H9 (cell line): Measurements from ENCODE around the gene ELMO2. TPM values are rescaled to one million over a fixed set of nuclear protein-coding genes. Genes with fewer than 3 reads are reported as not detected.

Experiments used
- DNase-seq: peaks from one replicate; pipeline ENCODE4 v3.0.0-alpha.2; 2017
- H2AFZ ChIP-seq: one replicate; pipeline ENCODE4 v1.6.1; 2013; ENCODE audit warnings: mild to moderate bottlenecking, low read length, control low read depth, moderate library complexity
- H2AK5ac ChIP-seq: 2 replicates; pipeline ENCODE4 v1.6.1; 2013; ENCODE audit warnings: low read length, control low read depth, mixed read lengths; ENCODE audit not compliant: insufficient read length
- H2BK120ac ChIP-seq: one replicate; pipeline ENCODE4 v1.6.1; 2013; ENCODE audit warnings: low read depth, mild to moderate bottlenecking, low read length, control low read depth, inconsistent platforms; ENCODE audit not compliant: poor library complexity, severe bottlenecking
- H2BK12ac ChIP-seq: 2 replicates; pipeline ENCODE4 v1.6.1; 2013; ENCODE audit warnings: low read length, control low read depth, mixed read lengths, low read depth; ENCODE audit not compliant: insufficient read length
- H2BK15ac ChIP-seq: 2 replicates; pipeline ENCODE4 v1.6.1; 2013; ENCODE audit warnings: low read depth, low read length, control low read depth
- H2BK20ac ChIP-seq: one replicate; pipeline ENCODE4 v1.6.1; 2013; ENCODE audit warnings: low read depth, mild to moderate bottlenecking, low read length, control low read depth, inconsistent platforms; ENCODE audit not compliant: poor library complexity, severe bottlenecking
- H2BK5ac ChIP-seq: 2 replicates; pipeline ENCODE4 v1.6.1; 2013; ENCODE audit warnings: low read length, control low read depth, mixed read lengths; ENCODE audit not compliant: insufficient read length
- H3K14ac ChIP-seq: 2 replicates; pipeline ENCODE4 v1.6.1; 2013; ENCODE audit warnings: low read length, control low read depth; ENCODE audit not compliant: insufficient read depth
- H3K18ac ChIP-seq: 2 replicates; pipeline ENCODE4 v1.6.1; 2013; ENCODE audit warnings: low read depth, mild to moderate bottlenecking, mixed read lengths, low read length, control low read depth; ENCODE audit not compliant: insufficient read length
- H3K23ac ChIP-seq: 2 replicates; pipeline ENCODE4 v1.6.1; 2013; ENCODE audit warnings: low read length, control low read depth, mixed read lengths, low read depth; ENCODE audit not compliant: insufficient read length
- H3K23me2 ChIP-seq: 2 replicates; pipeline ENCODE4 v1.6.1; 2013; ENCODE audit warnings: low read depth, mild to moderate bottlenecking, mixed read lengths, low read length, control low read depth; ENCODE audit not compliant: insufficient read length, poor library complexity, severe bottlenecking
- H3K27ac ChIP-seq: 2 replicates; pipeline ENCODE4 v1.5.1; 2013; ENCODE audit warnings: low read length, control low read depth, mixed read lengths, low read depth; ENCODE audit not compliant: insufficient read length
- H3K27me3 ChIP-seq: 2 replicates; pipeline ENCODE4 v1.6.1; 2013; ENCODE audit warnings: low read length, control low read depth, inconsistent platforms; ENCODE audit not compliant: insufficient read depth
- H3K4ac ChIP-seq: 2 replicates; pipeline ENCODE4 v1.6.1; 2013; ENCODE audit warnings: low read depth, mild to moderate bottlenecking, control low read depth, inconsistent platforms, low read length, moderate library complexity
- H3K4me1 ChIP-seq: 2 replicates; pipeline ENCODE4 v1.6.1; 2013; ENCODE audit warnings: low read length, control low read depth, inconsistent platforms; ENCODE audit not compliant: insufficient read depth
- H3K4me2 ChIP-seq: 2 replicates; pipeline ENCODE4 v1.6.1; 2013; ENCODE audit warnings: low read length, control low read depth, mixed read lengths; ENCODE audit not compliant: insufficient read length, insufficient read depth
- H3K56ac ChIP-seq: 2 replicates; pipeline ENCODE4 v1.6.1; 2013; ENCODE audit warnings: low read depth, mild to moderate bottlenecking, mixed read lengths, low read length, control low read depth; ENCODE audit not compliant: insufficient read length
- H3K79me1 ChIP-seq: 2 replicates; pipeline ENCODE4 v1.6.1; 2013; ENCODE audit warnings: low read depth, mild to moderate bottlenecking, moderate library complexity, low read length, control low read depth, inconsistent platforms; ENCODE audit not compliant: insufficient read depth, poor library complexity, severe bottlenecking
- H3K79me2 ChIP-seq: 2 replicates; pipeline ENCODE4 v1.6.1; 2013; ENCODE audit warnings: low read length, control low read depth, inconsistent platforms; ENCODE audit not compliant: insufficient read depth
- H3K9ac ChIP-seq: 2 replicates; pipeline ENCODE4 v1.6.1; 2013; ENCODE audit warnings: low read length, control low read depth, mixed read lengths; ENCODE audit not compliant: insufficient read length; ENCODE audit errors: extremely low read depth
- H3K9me3 ChIP-seq: one replicate; pipeline ENCODE4 v1.6.1; 2013; ENCODE audit warnings: low read depth, low read length, inconsistent platforms; ENCODE audit not compliant: control insufficient read depth
- H3T11ph ChIP-seq: one replicate; pipeline ENCODE4 v1.6.1; 2013; ENCODE audit warnings: mild to moderate bottlenecking, low read length, control low read depth, inconsistent platforms
- H4K20me1 ChIP-seq: one replicate; pipeline ENCODE4 v1.6.1; 2013; ENCODE audit not compliant: control insufficient read depth, insufficient read length, insufficient read depth
- H4K5ac ChIP-seq: 2 replicates; pipeline ENCODE4 v1.6.1; 2013; ENCODE audit warnings: low read depth, mild to moderate bottlenecking, mixed read lengths, low read length, control low read depth; ENCODE audit not compliant: insufficient read length
- H4K8ac ChIP-seq: replicated peaks from 2 replicates; pipeline ENCODE4 v1.6.1; 2013; ENCODE audit warnings: low read length, control low read depth, mixed read lengths, low read depth; ENCODE audit not compliant: insufficient read length
- H4K91ac ChIP-seq: 2 replicates; pipeline ENCODE4 v1.6.1; 2013; ENCODE audit warnings: low read depth, mild to moderate bottlenecking, moderate library complexity, mixed read lengths, low read length, control low read depth; ENCODE audit not compliant: insufficient read length
- H3K27ac Mint-ChIP-seq, 3 experiments: 2 replicates in 2 of 3; 3 replicates in 1 of 3; pipeline ENCODE4 v1.8.0; 2020 to 2021; ENCODE audit warnings: mixed read lengths in 3 of 3, mild to moderate bottlenecking in 1 of 3, moderate library complexity in 1 of 3
- H3K27me3 Mint-ChIP-seq: 2 replicates; pipeline ENCODE4 v1.8.0; 2021; ENCODE audit warnings: low read depth, mild to moderate bottlenecking, moderate library complexity, mixed read lengths
- H3K36me3 Mint-ChIP-seq, 3 experiments: 2 replicates in 2 of 3; 3 replicates in 1 of 3; pipeline ENCODE4 v1.8.0; 2020 to 2021; ENCODE audit warnings: low read depth in 3 of 3, mixed read lengths in 3 of 3; ENCODE audit not compliant: insufficient read depth in 1 of 3
- H3K4me1 Mint-ChIP-seq, 2 experiments: 2 replicates each; pipeline ENCODE4 v1.8.0; 2020; ENCODE audit warnings: mixed read lengths in 2 of 2
- H3K4me3 Mint-ChIP-seq, 2 experiments: 2 replicates in 1 of 2; 3 replicates in 1 of 2; pipeline ENCODE4 v1.8.0; 2020 to 2021; ENCODE audit warnings: mild to moderate bottlenecking in 2 of 2, mixed read lengths in 2 of 2, moderate library complexity in 1 of 2
- H3K9me3 Mint-ChIP-seq, 2 experiments: 2 replicates in 1 of 2; 3 replicates in 1 of 2; pipeline ENCODE4 v1.8.0; 2020; ENCODE audit warnings: mild to moderate bottlenecking in 2 of 2, mixed read lengths in 2 of 2, moderate library complexity in 1 of 2
- CTCF ChIP-seq: fragments of 200-600 bp; sonication (generic); conservative IDR thresholded peaks from 3 replicates; pipeline ENCODE4 v1.8.0; 2021; ENCODE audit warnings: antibody characterized with exemption, mild to moderate bottlenecking
- WGBS: extraction: QIAGEN DNeasy Blood & Tissue Kit; methylation state at CpG from one replicate; pipeline ENCODE4 v1.1.7; 2013; ENCODE audit warnings: missing lambda C conversion rate, low lambda C conversion rate, mixed read lengths; ENCODE audit not compliant: insufficient read length; ENCODE audit errors: extremely low coverage; 5-methylcytosine and 5-hydroxymethylcytosine counted together
- total RNA-seq: library from RNA; stranded (reverse); gene quantifications from 2 replicates; pipeline ENCODE4 v1.2.1, GENCODE V29; 2021

Gene ELMO2
- total RNA-seq, 1 experiment from 2014 or later: 32.5 TPM

DNA sequence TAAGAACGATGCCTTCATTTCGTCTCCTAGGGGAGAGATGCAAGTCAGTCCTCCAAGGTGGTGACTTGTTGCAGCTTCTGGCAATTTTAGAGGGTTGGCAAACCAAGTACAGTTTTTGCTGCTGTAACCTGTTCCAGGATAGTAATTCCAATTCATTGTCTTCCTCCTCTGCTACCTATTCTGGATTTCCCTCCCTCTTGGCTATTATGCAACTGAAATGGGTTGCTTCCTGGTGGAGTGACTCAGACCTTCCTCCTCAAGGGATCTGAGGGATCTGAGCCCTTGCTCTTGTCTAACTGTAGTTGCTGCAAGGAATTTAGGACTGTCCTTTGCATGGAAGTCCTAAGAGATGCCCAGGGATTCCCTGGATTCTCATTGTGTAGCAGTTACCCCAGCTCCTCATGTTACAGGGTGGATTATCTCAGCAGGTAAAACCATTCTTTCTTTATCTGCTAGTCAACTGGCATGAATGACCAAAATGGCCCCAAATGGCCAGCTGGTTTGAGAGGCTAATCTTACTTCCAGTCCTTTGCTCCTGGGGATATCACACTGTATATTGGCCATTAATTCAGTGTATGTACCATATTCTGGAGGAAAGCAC, 17.6 kb upstream of the ELMO2 start:
- H3K27me3 ChIP-seq: no peaks in the 10 kb centered on the region; the same call in 1 of the 2 replicates
- DNase-seq: no peak
- H3K4ac ChIP-seq: no peak overlapping the region
- H3K27ac ChIP-seq: no peak overlapping the region
- TF ChIP-seq CTCF: no peak
- H2AFZ ChIP-seq: no peak overlapping the region
- H2BK120ac ChIP-seq: no peak overlapping the region
- no peaks in the 10 kb centered on the region for H3K79me1 ChIP-seq
- Mint-ChIP-seq H3K4me1 (peaks cover 20 to 27% of the 10 kb centered on the region in 2 experiments), H3K4me3 (no peak overlapping the region), H3K36me3 (no peaks in the 10 kb centered on the region), H3K27ac (peak overlapping the region in 1 of 3 experiments; percentile 8; a peak in 1 of 7 replicates), H3K27me3 (peaks cover 6% of the 10 kb centered on the region), H3K9me3 (no peaks in the 10 kb centered on the region)
- no peak overlapping the region for H3K4me2 ChIP-seq
- H4K91ac ChIP-seq: no peak overlapping the region
- H2BK15ac ChIP-seq: no peak overlapping the region
- H2BK20ac ChIP-seq: no peak overlapping the region
- H2BK12ac ChIP-seq: no peak overlapping the region
- H4K5ac ChIP-seq: no peak overlapping the region
- no CpG with 5 or more reads among the region's 2 CpGs for WGBS
- H3K23me2 ChIP-seq: no peaks in the 10 kb centered on the region
- no peaks in the 10 kb centered on the region for H4K20me1 ChIP-seq
- H3K9ac ChIP-seq: no peak overlapping the region
- H4K8ac ChIP-seq: no peak overlapping the region
- no peak overlapping the region for H3K14ac ChIP-seq
- H2AK5ac ChIP-seq: no peak overlapping the region
- no peaks in the 10 kb centered on the region for H3K9me3 ChIP-seq
- no peak overlapping the region for H3K23ac ChIP-seq
- H3K18ac ChIP-seq: no peak overlapping the region
- H3K4me1 ChIP-seq: peaks cover 5% of the 10 kb centered on the region; the same call in 1 of the 2 replicates
- no peak overlapping the region for H3T11ph ChIP-seq
- no peaks in the 10 kb centered on the region for H3K79me2 ChIP-seq
- no peak overlapping the region for H3K56ac ChIP-seq
- H2BK5ac ChIP-seq: no peak overlapping the region
